GM18508 (cell line): ENCODE measurements around the gene RCOR1.
"Not testable (repeated sequence)": the region's sequence is repeated elsewhere in the genome, so short reads cannot be mapped to it uniquely, and the experiment has no call there.

Experiments used
- ATAC-seq: cut with Tn5 transposase; IDR thresholded peaks from one replicate; pipeline ENCODE4 v1.9.1; 2021; ENCODE audit warnings: moderate number of reproducible peaks; ENCODE audit not compliant: insufficient read depth, unreplicated experiment

RCOR1 gene

DNA sequence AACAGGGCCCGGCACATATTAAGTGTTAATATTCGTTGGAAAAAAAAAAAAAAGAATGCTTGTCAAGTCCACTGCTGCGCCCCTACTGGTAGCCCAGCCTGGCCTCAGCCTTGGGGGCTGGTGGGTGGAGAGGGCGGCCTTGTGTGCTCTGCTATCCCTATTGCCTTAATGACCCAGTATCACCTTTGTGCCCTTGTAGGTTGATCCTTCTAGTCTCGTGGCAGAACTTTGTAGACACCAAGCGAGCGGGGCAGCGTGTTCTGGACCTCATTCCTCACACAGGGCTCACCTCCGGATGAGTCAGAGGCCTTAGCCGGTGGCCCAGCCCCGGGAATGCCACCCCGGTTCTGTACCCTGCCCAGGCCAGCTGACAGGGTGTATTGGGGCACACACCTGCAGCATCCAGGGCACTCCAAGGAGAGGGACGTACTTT is 1.8 kb upstream of the RCOR1 start:
- ATAC-seq = no peak

DNA sequence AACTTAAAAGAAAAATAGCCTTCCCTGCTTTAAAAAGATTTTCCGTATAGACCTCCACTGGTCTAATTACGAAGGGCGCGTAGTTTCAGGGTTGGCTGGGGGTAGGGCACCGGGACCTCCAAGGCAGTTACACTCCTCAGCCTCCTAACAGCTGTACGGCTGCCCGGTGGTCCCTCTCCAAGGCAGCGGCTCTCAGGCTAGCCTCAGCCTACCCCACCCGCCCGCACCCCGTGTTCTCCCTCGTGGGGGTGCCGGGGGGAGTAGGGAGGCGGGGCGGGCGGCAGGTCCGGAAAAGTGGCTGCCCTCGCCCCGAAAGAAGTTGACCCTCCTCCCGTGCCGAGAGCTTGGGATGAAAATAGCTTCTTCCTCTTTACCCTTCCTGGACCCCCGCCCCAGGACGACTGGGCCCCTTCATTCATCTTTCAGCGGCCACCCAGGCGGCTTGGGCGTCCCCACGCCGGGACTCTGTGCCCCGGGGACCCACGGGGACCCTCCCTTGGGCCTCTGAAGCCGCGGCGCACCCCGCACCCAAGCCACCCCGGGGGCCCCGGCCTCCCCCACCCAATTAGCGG is 991 bp upstream of the RCOR1 start:
- ATAC-seq = no peak

DNA sequence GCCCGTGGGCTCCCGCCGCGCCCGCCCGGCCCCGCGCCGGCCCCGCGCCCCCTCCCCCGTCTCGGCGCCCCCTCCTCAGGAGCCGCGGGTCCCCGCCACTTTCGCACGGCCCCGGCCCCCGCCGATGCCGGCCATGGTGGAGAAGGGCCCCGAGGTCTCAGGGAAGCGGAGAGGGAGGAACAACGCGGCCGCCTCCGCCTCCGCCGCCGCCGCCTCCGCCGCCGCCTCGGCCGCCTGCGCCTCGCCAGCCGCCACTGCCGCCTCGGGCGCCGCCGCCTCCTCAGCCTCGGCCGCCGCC is 263 bp downstream of the RCOR1 start:
- no peak for ATAC-seq

DNA sequence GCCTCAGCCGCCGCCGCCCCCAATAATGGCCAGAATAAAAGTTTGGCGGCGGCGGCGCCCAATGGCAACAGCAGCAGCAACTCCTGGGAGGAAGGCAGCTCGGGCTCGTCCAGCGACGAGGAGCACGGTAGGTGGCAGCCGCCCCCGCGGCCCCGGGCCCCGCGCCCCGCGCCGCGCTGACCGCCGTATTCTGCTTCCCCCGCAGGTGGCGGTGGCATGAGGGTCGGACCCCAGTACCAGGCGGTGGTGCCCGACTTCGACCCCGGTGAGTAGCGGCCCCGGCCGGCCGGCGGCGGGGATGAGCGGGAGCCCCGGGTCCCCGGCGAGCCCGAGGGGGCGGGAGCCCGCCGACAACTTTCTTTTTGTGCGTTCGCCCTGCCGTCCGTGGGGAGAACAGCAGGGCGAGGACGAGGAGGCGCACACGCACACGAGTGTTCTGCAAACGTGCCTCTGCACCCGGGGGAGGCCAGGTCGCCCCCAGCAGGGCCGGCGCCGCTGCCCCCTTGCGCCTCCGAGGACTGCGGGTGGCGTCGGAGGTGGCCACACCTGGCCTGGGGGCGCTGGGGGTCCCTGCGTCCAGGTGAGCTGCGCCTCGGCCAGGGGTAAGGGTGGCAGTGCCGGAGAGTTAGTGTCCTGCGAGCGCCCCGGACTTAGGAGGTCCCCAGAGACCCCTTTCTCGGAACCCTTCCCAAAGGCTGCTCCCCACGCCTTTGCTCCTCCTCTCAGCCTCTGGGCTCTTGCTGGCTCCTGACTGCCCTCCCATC is 794 bp downstream of the RCOR1 start:
- ATAC-seq = no peak

- ATAC-seq = no peak
Measured at GRCh38 chr14:102593825-102594137, 1.3 kb downstream of the RCOR1 start.

DNA sequence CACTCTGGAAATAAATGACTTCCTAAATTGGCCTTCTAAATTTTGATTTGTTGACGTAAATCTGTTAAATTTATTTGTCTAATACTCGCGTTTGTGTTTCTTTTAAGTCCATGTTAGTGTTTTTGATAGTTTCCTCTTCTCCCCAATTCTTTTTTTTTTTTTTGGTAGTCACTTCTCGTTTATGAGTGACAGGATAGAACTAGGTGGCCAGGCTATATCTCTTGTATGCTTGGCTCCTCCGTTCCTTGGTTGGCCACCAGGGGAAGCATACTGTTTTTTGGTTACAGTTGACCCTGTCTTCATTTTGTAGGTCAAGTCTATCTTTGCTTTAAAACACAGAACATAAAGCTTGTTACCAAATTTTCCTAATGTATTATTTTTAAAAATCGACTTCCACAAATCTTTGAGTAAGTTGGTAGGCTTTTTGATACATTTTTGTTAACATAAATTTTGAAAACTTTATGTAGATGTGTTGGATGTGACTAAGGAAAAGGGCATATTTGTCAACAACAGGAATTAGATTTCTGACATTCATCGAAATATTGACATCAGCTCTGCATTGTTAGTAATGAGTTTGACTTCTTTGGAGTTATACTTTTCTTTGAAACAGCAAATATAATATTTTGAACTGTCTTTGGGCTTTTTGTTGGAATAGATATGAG is 2.2 kb downstream of the RCOR1 start:
- ATAC-seq = no peak

DNA sequence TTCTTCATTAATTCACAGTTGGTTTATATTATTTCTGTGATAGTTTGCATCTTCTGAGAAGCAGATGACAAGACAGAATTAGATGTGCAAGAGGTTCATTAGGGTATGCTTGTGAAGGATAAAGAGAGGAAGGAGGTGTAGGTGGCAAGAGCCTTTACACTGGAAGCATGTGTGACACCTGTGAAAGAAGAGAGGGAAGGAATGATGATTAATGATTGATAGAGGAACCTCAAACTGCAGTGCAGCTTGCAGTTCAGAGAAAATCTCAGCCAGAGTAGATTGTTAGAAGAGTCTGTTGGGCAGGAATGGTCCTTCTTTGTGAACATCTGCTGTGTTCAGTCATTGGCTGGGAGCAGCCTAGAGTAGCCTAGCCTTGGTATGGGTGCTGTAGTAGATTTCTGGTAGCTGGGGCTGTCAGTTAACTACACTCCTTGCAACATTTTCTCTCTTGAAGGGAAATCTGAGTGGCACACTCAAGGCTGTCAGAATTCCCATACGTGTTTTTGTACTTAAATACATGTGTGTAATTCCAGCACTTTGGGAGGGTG is 9.0 kb downstream of the RCOR1 start:
- no peak for ATAC-seq

- no peak for ATAC-seq
Measured at GRCh38 chr14:102602421-102603292, 10.2 kb downstream of the RCOR1 start.

- ATAC-seq = no peak
Measured at GRCh38 chr14:102603293-102603907, 11.0 kb downstream of the RCOR1 start.

GRCh38 chr14:102604183-102604582 is 11.7 kb downstream of the RCOR1 start:
- no peak for ATAC-seq

- ATAC-seq = no peak
Measured at GRCh38 chr14:102605029-102605428, 12.6 kb downstream of the RCOR1 start.

DNA sequence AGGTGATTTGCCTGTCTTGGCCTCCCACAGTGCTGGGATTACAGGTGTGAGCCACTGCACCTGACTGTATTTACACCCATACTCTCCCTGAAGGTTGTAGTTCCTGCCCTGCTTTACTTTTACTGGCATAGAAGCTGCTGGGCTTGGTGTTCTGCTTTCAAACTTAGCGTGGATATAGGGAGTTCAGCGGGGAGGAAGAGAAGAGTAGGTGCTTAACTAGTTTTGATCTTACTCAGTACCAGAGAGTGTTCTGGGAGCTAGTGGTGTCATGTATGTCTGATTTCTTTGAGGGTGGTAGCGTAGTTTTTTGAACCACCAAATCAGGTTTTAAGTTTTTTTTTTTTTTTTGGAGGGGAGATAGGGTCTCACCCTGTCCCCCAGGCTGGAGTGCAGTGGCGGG is 13.8 kb downstream of the RCOR1 start:
- ATAC-seq = no peak

DNA sequence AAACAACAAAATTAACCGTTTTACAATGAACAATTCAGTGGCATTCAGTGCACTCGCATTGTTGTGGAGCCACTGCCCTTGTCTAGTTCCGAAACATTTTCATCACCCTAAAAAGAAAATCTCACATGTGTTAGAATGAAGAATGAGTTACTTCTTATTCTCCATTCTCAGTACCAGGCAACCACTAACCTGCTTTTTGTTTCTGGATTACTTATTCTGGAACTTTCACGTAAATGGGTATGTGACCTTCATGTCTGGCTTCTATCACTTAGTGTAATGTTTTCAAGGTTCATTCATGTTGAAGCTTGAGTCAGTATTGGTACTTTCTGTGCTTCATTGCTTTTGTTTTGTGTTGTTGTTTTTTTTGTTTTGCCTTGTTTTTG is 15.6 kb downstream of the RCOR1 start:
- ATAC-seq = no peak

DNA sequence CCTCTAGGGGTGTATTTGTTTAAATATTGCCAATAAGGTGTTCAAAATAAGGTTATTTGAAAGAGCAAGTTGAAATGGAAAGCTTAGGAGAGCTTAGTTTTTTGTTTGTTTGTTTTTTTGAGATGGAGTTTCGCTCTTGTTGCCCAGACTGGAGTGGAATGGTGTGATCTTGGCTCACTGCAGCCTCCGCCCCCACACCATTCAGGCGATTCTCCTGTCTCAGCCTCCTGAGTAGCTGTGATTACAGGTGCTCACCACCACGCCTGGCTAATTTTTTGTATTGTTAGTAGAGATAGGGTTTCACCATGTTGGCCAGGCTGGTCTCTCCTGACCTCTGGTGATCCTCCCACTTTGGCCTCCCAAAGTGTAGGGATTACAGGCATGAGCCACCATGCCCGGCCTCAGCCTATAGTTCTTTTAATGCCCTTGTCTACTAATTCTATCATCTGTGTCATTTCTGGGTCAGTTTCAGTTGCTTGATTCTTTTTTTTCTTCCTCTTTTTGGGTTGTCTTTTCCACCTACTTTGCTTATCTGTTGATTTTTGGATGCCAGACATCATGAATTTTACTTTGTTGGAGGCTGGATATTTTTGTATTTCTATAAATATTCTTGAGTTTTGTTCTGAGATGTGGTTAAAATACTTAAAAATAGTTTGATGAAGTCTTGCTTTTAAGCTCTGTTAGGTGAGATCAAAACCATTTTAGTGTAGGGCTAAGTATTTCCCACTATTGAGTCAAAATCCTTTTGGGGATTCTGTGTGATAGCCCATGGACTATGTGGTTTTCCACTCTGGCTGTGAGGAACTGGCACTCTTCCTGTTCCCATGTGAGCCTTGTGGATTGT is 18.7 kb downstream of the RCOR1 start:
- no peak for ATAC-seq

DNA sequence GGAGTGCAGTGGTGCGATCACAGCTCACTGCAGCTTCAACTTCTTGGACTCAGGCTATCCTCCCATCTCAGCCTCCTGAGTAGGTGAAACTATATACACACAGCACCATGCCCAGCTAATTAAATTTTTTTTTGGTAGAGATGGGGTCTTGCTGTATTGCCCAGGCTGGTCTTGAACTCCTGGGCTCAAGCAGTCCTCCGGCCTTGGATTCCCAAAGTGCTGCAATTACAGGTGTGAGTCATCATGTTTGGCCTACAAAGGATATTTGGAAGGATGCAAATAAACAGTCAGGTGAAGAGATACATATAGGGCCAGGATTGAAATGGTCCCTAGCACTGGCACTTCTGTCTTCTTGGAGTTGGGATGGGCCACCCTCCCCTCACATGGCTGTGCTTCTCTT is 23.9 kb downstream of the RCOR1 start:
- ATAC-seq = no peak

DNA sequence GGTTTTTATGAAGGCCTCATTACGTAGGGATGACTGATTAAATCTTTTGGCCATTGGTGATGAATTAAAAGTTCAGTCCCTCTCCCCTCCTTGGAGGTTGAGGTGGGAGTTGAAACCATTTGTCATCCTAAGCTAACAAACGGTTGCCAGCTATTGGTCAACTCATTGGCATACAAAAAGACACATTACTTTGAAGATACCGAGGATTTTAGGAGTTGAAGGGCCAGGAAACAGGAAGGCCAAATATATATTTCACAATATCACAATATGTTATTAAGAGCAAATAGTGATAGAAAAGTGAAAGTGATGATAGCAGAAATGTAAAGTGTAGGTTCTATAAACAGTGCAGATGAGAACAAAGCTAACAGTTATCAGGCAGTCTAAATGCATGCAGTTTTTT is 24.4 kb downstream of the RCOR1 start:
- ATAC-seq = no peak

DNA sequence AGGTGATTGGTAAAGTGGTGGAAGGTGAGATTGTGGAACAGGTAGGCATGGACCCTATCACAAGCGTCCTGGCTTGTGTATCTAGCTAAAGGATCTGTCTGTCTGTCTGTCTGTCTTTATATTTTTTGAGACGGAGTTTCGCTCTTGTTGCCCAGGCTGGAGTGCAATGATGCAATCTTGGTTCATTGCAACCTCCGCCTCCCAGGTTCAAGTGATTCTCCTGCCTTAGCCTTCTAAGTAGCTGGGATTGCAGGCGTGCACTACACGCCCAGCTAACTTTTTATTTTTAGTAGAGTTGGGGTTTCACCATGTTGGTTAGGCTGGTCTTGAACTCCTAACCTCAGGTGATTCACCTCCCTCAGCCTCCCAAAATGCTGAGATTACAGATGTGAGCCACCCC is 26.6 kb downstream of the RCOR1 start:
- not testable (repeated sequence) for ATAC-seq

DNA sequence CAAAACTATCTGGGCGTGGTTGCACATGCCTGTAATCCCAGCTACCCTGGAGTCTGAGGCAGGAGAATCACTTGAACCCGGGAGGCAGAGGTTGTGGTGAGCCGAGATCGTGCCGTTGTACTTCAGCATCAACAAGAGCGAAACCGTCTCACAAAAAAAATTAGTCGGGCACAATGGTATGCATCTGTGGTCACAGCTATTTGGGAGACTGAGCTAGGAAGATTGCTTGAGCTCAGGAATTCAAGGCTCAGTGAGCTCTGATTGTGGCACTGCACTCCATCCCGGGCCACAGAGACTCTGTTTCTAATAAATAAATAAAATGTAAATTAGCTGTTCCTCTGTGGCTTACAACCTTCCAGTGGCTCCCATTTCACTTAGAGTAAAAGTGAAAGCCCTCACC is 28.0 kb downstream of the RCOR1 start:
- no peak for ATAC-seq

DNA sequence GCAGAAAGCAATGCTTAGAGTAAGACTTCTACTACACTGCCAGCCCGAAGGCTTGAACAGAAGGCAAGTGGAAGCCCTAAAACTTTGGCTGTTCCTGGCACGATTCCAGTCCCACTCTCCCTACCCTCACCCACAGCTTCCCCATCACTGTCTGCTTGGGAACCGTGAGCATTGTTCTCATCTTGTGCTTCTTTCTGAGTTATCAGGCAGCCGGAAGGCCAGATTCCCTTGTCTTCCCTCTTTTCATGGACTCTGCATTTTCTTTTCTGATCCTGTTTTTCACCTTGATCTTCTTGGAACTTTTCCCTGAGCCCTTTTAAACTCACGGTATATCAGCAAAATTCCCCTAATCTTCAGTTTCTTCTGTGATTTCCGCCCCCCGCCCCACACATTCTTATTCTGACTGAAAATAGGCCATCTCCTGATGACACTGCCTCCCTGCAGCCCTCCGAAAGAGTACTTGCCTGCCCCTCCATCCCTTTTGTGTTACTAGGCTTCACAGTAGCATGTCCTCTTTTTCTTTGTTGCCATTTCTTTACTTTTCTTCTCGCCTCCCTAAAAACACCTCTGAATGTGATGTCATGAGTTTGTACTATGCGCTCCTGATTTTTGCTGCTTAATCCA is 29.9 kb downstream of the RCOR1 start:
- ATAC-seq = no peak
